GM10248 (cell line): Measurements from ENCODE around the gene HOXD9.

Experiments used
- CTCF ChIA-PET: fragments of 300-600 bp; sonication (Branson Sonifier 250); formaldehyde crosslinking; extraction: SDS; loops from one replicate; lab custom pipeline; 2021; ENCODE audit warnings: antibody characterized with exemption; lab: Yijun Ruan, JAX
- POLR2A ChIA-PET: fragments of 350-650 bp; sonication (Branson Sonifier 250); formaldehyde crosslinking; extraction: SDS; loops from one replicate; lab custom pipeline; 2020; ENCODE audit warnings: antibody characterized with exemption; lab: Yijun Ruan, JAX
- DNase-seq: peaks from one replicate; pipeline ENCODE4 v3.0.0; 2012; ENCODE audit errors: extremely low spot score
- TF ChIP-seq, protein P1 (sequence below): IDR thresholded peaks from 2 replicates; pipeline ENCODE4 v1.5.1; 2012; ENCODE audit warnings: mild to moderate bottlenecking, low read depth; ENCODE audit errors: extremely low read depth, missing control alignments, control extremely low read depth

HOXD9 gene

DNA sequence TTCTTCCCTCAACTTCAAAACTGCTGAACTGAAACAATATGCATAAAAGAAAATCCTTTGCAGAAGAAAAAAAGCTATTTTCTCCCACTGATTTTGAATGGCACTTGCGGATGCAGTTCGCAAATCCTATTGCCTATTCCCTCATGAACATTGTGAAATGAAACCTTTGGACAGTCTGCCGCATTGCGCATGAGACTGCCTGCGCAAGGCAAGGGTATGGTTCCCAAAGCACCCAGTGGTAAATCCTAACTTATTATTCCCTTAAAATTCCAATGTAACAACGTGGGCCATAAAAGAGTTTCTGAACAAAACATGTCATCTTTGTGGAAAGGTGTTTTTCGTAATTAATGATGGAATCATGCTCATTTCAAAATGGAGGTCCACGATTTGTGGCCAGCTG lies 15.4 kb downstream of the HOXD9 start:
- no peak for DNase-seq
- ChIA-PET POLR2A (no interaction called here), CTCF (interaction anchor here (1.8 to 5.6 kb wide), 5 partner anchors 11 to 514 kb away, joined by 6 to 124 read pairs (median 9); no protein-coding TSS in a partner anchor)

DNA sequence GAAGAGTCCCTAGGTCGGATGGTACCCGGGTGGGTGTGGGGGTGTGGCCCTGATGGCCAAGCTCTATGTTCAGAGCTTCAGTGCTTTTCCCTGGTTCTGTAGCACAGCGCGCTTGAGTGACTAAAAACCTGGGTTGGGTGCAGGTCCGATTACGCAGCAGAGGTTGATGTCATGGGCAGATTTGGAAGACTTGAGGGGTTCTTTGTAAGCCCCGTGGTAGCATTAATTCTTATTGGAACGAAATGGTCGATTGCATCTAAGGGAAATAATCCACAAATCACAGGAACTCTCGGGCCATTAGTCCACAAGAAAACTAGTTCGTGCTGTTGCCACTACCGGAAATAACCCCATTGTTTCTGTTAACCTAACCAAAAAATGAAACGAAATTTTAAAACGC lies 16.0 kb downstream of the HOXD9 start:
- no peak for DNase-seq
- TF ChIP-seq, protein P1, sequence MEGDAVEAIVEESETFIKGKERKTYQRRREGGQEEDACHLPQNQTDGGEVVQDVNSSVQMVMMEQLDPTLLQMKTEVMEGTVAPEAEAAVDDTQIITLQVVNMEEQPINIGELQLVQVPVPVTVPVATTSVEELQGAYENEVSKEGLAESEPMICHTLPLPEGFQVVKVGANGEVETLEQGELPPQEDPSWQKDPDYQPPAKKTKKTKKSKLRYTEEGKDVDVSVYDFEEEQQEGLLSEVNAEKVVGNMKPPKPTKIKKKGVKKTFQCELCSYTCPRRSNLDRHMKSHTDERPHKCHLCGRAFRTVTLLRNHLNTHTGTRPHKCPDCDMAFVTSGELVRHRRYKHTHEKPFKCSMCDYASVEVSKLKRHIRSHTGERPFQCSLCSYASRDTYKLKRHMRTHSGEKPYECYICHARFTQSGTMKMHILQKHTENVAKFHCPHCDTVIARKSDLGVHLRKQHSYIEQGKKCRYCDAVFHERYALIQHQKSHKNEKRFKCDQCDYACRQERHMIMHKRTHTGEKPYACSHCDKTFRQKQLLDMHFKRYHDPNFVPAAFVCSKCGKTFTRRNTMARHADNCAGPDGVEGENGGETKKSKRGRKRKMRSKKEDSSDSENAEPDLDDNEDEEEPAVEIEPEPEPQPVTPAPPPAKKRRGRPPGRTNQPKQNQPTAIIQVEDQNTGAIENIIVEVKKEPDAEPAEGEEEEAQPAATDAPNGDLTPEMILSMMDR = no peak
- ChIA-PET POLR2A (no interaction called here), CTCF (interaction anchor here (1.6 to 5.6 kb wide), 8 partner anchors 11 to 512 kb away, joined by 5 to 124 read pairs (median 18); no protein-coding TSS in a partner anchor)

More for the DNA sequence above, 15.4 kb downstream of the HOXD9 start:
- TF ChIP-seq, protein P1 = no peak

DNA sequence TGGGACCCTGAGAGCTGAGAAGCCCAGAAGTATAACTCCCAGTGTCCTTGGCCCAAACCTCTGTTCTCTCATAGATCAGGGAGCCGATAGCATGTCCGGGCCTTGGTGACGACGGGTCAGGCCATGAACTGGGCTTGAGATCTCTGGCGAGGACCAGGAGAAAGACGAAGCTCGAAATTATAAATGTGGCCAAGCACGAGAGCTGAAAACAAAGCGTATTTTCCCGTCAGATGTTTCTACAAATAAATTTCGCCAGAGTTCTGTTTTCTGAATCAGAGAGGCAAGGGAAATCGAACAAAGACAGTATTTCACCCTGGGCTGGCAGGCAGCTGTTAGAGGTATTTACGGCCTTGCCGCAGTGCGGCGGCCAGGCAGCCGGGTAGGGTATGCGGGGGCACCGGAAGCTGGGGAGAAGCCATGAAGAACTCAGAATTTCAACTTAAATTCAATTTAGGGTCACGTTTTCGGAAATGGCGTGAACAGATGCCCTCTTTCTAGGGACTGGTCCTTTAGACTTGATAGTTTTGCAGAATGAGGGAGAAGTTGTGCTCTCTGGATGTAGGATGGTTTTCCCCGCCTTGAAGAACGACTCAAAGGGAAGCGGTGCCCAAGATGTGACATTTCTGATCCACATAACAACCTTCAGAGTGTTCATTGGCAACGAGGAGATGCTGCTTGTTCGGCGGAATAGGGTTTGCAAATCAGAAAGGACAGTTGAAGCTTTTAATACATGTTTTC lies 16.6 kb downstream of the HOXD9 start:
- ChIA-PET CTCF (interaction anchor here (0.7 to 5.6 kb wide), 20 partner anchors 12 to 1009 kb away, joined by 3 to 124 read pairs (median 6); partner anchors contain the start of gene HOXD4), POLR2A (no interaction called here)
- TF ChIP-seq, protein P1 = no peak
- DNase-seq = no peak

DNA sequence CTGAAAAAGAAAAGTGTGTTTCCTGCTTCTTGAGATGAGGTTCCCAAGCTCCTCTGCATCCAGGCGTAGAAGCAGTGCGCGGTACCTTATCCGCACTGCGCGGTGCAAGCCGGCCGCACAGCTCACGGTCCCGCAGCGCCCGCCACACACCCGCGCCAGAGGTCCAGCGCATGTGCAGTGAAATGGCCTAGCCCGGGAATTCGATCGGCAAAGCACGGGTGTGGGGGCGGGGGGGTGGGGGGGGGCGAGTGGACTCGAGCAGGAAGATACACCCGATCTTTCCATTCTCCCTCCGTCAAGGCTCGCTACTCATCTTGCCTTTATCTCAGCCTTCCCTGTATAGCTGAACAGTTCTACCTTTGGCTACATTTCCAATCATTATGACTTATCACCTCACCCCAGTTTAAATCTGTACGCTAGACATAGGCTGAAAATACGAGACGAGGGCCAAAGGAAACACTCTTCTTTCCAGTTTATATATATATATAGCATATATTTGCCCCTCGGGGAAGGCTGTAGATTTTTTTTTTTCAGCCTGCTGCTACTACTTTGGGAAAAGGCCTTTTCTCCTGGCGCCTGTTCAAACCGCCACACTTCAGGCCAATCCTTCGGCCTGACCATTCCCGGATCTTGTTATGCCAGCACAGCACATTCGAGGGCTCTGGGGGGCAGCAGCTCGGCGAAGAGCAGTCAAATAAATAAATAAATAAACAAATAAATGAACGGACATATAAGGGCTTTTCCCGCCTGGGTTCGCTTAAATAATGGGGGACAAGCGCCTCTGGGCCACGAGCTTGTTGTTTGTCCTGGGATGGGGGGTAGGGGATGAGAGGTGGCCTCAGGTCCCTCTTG lies 17.4 kb downstream of the HOXD9 start:
- ChIA-PET POLR2A (no interaction called here), CTCF (interaction anchor here (0.6 to 5.6 kb wide), 45 partner anchors 8 to 1063 kb away, joined by 3 to 124 read pairs (median 4); partner anchors contain the start of gene HOXD4)
- no peak for DNase-seq
- TF ChIP-seq, protein P1 = no peak

DNA sequence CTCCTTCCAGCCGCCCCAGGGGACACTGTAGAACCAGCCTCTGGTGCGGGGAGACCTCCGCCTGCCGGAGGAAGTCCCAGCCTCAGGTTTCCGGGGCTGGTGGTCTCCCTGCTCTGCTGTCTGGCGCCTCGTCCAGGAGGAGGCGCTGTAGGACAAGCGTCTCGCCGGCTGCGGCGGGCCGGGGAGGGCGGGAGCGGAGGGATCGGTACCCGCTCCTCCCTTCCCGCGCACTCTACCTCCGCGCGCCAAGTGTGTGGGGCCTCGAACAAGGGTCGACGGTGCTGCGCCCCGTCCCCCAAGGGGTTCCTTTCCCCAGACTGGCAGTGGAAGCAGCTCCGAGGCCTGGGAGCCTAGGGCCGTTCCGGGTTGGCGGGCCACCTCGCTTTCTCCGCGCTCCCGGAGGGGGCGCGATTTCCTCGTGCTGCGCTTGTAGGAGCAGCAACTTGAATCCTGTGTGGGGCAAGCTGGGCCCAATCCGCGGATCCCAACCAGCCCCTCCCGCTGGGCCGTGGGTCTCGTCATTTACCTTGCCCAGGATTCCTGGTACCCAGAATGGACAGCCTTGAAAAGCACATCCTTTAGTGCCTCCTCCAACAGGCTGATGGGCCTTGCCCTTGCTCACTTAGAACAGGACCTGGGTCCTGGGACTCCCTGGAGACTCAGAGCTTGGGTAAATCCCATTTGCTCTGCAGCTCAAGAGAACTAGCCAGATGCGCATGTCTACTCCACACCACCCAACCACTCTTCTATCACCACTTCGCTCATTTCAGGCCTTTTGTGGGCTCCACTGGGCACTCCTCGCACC lies 18.2 kb downstream of the HOXD9 start:
- TF ChIP-seq, protein P1 = peak; percentile 95
- CTCF ChIA-PET = interaction anchor here (0.6 to 5.6 kb wide), 57 partner anchors 9 to 1062 kb away, joined by 3 to 124 read pairs (median 4); partner anchors contain the start of gene HOXD4
- DNase-seq = peak; percentile 92
- POLR2A ChIA-PET = no interaction called here
